Endodermal cell (in vitro differentiated cells): ENCODE data around the gene SMG6. TPM values are rescaled to one million over a fixed set of nuclear protein-coding genes. Genes with fewer than 3 reads are reported as not detected.

Experiments used
- DNase-seq: peaks from one replicate; pipeline ENCODE4 v3.0.0-alpha.2; 2017
- H3K27ac ChIP-seq: 2 replicates; pipeline ENCODE4 v1.5.1; 2013; ENCODE audit warnings: mild to moderate bottlenecking, low read depth, low read length, moderate library complexity
- H3K27me3 ChIP-seq: 2 replicates; pipeline ENCODE4 v1.6.1; 2013; ENCODE audit warnings: mild to moderate bottlenecking, low read length, moderate library complexity; ENCODE audit not compliant: insufficient read depth, control insufficient read depth, poor library complexity, severe bottlenecking
- H3K36me3 ChIP-seq: 2 replicates; pipeline ENCODE4 v1.7.0; 2013; ENCODE audit warnings: mild to moderate bottlenecking, low read length, moderate library complexity; ENCODE audit not compliant: control insufficient read depth, insufficient read depth
- H3K4me1 ChIP-seq: one replicate; pipeline ENCODE4 v1.7.0; 2013; ENCODE audit warnings: low read length; ENCODE audit not compliant: control insufficient read depth, insufficient read depth
- H3K4me3 ChIP-seq: 2 replicates; pipeline ENCODE4 v1.5.1; 2013; ENCODE audit warnings: mild to moderate bottlenecking, low read length, moderate library complexity
- H3K9ac ChIP-seq: 2 replicates; pipeline ENCODE4 v1.6.1; 2013; ENCODE audit warnings: mild to moderate bottlenecking, low read length, moderate library complexity; ENCODE audit not compliant: poor library complexity, severe bottlenecking; ENCODE audit errors: extremely low read depth
- H3K9me3 ChIP-seq: 2 replicates; pipeline ENCODE4 v1.6.1; 2013; ENCODE audit warnings: mild to moderate bottlenecking, low read length, moderate library complexity; ENCODE audit not compliant: control insufficient read depth
- H3K27ac Mint-ChIP-seq: 2 replicates; pipeline ENCODE4 v1.8.0; 2020; ENCODE audit warnings: mixed read lengths
- H3K27me3 Mint-ChIP-seq: 2 replicates; pipeline ENCODE4 v1.8.0; 2021; ENCODE audit warnings: mild to moderate bottlenecking, mixed read lengths; ENCODE audit not compliant: insufficient read depth
- H3K36me3 Mint-ChIP-seq: 2 replicates; pipeline ENCODE4 v1.8.0; 2020; ENCODE audit warnings: low read depth, mixed read lengths
- H3K4me1 Mint-ChIP-seq: 2 replicates; pipeline ENCODE4 v1.8.0; 2020; ENCODE audit warnings: mixed read lengths
- H3K4me3 Mint-ChIP-seq: 2 replicates; pipeline ENCODE4 v1.8.0; 2020; ENCODE audit warnings: mild to moderate bottlenecking, moderate library complexity, mixed read lengths
- H3K9me3 Mint-ChIP-seq: 2 replicates; pipeline ENCODE4 v1.8.0; 2020; ENCODE audit warnings: mild to moderate bottlenecking, mixed read lengths
- CTCF ChIP-seq: fragments of 200-600 bp; sonication (generic); conservative IDR thresholded peaks from 2 replicates; pipeline ENCODE4 v1.5.0; 2021; ENCODE audit warnings: antibody characterized with exemption, mild to moderate bottlenecking
- WGBS, 2 experiments: methylation state at CpG; one replicate each; pipeline versions ENCODE4 v1.1.5 to v1.1.7; 2013; ENCODE audit warnings: missing lambda C conversion rate in 2 of 2, mixed read lengths in 1 of 2; ENCODE audit not compliant: insufficient coverage in 1 of 2, insufficient read length in 1 of 2; 5-methylcytosine and 5-hydroxymethylcytosine counted together
- total RNA-seq, 2 donors: library from RNA; stranded (reverse); fragmentation: NEBNext Ultra II Directional in 1 of 2; extraction: Animal tissue kit (Norgen Biotek cat#: 25700) in 1 of 2; gene quantifications; 2 replicates in 1 of 2; 3 replicates in 1 of 2; pipeline ENCODE4 v1.2.1, GENCODE V29; 2021

Gene SMG6
- total RNA-seq, 2 donors from 2014 or later: 44.3 to 56.7 TPM

GRCh38 chr17:2213291-2213960, 90.2 kb downstream of the SMG6 start:
- DNase-seq: no peak
- Mint-ChIP-seq H3K4me3 (no peak overlapping the region), H3K9me3 (no peaks in the 10 kb centered on the region), H3K4me1 (peaks cover 26% of the 10 kb centered on the region), H3K27ac (peak overlapping the region; percentile 2), H3K36me3 (peaks cover 40% of the 10 kb centered on the region), H3K27me3 (no peaks in the 10 kb centered on the region)
- no peak for TF ChIP-seq CTCF
- H3K9ac ChIP-seq: no peak overlapping the region
- no peaks in the 10 kb centered on the region for H3K27me3 ChIP-seq
- no peaks in the 10 kb centered on the region for H3K9me3 ChIP-seq
- H3K36me3 ChIP-seq: peaks cover 31% of the 10 kb centered on the region
- H3K27ac ChIP-seq: no peak overlapping the region
- WGBS, 2 experiments: 89 to 94% methylated on average over 9 to 11 of the region's 11 CpGs
- H3K4me1 ChIP-seq: peaks cover 13% of the 10 kb centered on the region
- no peak overlapping the region for H3K4me3 ChIP-seq

GRCh38 chr17:2212400-2212981, 91.1 kb downstream of the SMG6 start:
- H3K9me3 ChIP-seq: no peaks in the 10 kb centered on the region
- H3K27ac ChIP-seq: no peak overlapping the region
- H3K36me3 ChIP-seq: peaks cover 30% of the 10 kb centered on the region
- no peaks in the 10 kb centered on the region for H3K27me3 ChIP-seq
- H3K9me3 Mint-ChIP-seq: no peaks in the 10 kb centered on the region
- no peak overlapping the region for H3K4me3 Mint-ChIP-seq
- DNase-seq: no peak
- WGBS, 2 experiments: 95 to 100% methylated on average over 9 to 10 of the region's 10 CpGs
- H3K36me3 Mint-ChIP-seq: peaks cover 37% of the 10 kb centered on the region
- no peak overlapping the region for H3K9ac ChIP-seq
- H3K27me3 Mint-ChIP-seq: no peaks in the 10 kb centered on the region
- peaks cover 13% of the 10 kb centered on the region for H3K4me1 ChIP-seq
- peaks cover 26% of the 10 kb centered on the region for H3K4me1 Mint-ChIP-seq
- no peak overlapping the region for H3K27ac Mint-ChIP-seq
- no peak for TF ChIP-seq CTCF
- H3K4me3 ChIP-seq: no peak overlapping the region

GRCh38 chr17:2211661-2212399, 91.8 kb downstream of the SMG6 start:
- Histone ChIP-seq H3K36me3 (peaks cover 30% of the 10 kb centered on the region), H3K9me3 (no peaks in the 10 kb centered on the region), H3K27ac (no peak overlapping the region), H3K27me3 (no peaks in the 10 kb centered on the region), H3K4me3 (no peak overlapping the region), H3K4me1 (peaks cover 13% of the 10 kb centered on the region), H3K9ac (no peak overlapping the region)
- Mint-ChIP-seq H3K4me3 (no peak overlapping the region), H3K9me3 (no peaks in the 10 kb centered on the region), H3K36me3 (peaks cover 35% of the 10 kb centered on the region), H3K27ac (no peak overlapping the region), H3K4me1 (peaks cover 26% of the 10 kb centered on the region), H3K27me3 (no peaks in the 10 kb centered on the region)
- TF ChIP-seq CTCF: no peak
- WGBS, 2 experiments: 96 to 98% methylated on average over 5 to 6 of the region's 6 CpGs
- DNase-seq: no peak
